Left hindlimb (tissue), 1 donor: ENCODE data around the gene DACT2.

Experiments
- DNase-seq: peaks from one replicate; pipeline ENCODE4 v3.0.0-alpha.2; 2018

Gene DACT2

DNA sequence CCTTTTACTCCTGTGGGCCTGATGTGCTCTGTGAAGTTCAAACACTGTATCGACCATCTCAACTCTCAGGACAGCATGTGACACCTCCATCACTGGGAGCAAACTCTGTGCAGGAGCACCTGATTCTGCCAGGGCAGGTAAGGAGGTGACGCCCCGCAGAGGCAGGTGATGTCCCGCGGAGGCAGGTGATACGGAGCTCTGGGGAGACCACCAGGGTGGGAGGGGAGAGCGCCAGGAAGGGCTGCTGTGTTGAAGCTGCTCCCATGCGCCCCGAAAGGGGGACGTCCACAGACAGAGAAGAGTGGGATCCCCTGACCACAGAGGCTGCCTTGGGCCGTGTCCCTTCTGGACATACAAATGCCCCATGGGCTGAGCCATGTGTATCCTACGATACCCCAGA lies 58.3 kb downstream of the DACT2 start:
- DNase-seq = no peak

DNA sequence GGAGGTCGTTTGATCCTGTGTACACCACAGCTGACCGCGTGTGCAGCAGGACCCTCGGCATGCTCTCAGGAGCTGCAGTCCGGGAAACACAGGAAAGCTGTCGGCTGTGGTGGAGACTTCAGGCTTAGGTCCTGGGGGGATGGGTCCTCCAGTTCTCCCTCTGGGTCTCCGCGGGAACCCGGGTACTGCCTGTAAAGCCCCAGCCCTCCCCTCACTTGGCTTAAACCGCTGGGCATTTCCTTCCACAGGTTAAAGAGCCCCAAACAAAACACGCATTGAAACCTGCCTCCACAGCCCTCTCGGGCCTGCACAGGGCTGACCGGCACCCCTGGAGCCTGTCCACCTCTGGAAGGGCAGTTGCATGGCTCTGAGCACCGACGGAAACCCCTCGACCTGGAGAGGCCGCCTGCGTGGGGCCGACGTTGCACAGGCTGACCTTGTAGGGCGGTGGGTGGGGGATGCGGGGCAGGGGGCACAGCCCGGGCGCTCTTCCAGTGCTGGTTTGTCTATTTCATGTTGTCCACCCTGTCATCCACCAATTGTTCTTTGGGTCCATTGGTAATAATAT lies 59.1 kb downstream of the DACT2 start:
- DNase-seq = no peak

GRCh38 chr6:168258795-168259194 lies 60.8 kb downstream of the DACT2 start:
- no peak for DNase-seq

DNA sequence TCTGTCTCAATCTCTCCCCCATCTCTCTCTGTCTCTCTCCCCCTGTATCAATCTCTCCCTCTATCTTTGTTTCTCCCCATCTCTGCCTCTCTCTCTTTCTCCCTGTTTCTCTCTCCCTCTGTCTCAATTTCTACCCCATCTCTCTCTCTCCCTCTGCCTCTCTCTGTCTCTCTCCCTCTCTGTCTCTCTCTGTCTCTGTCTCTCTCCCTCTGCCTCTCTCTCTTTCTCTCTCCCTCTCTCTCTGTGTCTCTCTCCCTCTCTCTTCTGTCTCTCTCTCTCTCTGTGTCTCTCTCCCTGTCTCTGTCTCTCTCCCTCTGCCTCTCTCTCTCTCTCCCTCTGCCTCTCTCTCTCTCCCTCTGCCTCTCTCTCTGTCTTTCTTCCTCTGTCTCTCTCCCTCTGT lies 62.6 kb downstream of the DACT2 start:
- no peak for DNase-seq
